ENCODE data around the gene MDFI.

DNA sequence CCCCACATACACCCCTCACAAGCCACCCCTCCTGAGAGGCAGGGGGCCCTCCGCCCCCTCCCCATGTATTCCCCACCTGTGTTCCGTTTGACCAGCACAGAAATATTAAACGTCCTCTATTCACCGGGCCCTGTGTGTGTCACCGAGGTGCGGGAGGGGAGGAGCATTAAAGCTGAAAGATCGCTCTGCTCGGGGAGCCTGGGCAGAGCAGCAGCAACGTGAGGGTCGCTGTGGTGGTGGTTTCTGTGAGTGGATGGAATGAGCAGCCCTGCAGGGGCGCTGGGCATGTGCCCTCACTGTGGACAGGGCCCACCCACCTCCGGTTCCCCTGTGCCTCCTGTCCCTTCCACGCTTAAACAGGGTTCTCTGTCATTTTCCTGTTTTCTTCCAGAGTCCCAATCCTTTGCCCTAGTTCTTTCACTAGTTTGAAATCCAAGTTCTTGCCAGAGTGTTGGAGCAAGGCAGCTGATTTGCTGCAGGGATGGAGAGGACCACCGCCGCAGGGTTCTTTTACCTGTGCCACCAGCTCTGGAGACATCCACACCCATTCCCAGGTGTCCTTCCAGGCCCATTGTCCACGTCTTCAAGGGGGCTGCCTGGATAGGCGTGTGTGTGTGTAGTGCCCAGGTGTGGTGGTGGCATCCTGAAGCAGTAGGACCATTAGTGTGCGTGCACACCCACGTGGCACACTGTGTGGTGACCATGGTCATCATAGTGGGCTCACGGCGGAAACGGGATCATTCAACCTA lies 37.6 kb upstream of the MDFI start:
- TF ChIP-seq, protein P1, sequence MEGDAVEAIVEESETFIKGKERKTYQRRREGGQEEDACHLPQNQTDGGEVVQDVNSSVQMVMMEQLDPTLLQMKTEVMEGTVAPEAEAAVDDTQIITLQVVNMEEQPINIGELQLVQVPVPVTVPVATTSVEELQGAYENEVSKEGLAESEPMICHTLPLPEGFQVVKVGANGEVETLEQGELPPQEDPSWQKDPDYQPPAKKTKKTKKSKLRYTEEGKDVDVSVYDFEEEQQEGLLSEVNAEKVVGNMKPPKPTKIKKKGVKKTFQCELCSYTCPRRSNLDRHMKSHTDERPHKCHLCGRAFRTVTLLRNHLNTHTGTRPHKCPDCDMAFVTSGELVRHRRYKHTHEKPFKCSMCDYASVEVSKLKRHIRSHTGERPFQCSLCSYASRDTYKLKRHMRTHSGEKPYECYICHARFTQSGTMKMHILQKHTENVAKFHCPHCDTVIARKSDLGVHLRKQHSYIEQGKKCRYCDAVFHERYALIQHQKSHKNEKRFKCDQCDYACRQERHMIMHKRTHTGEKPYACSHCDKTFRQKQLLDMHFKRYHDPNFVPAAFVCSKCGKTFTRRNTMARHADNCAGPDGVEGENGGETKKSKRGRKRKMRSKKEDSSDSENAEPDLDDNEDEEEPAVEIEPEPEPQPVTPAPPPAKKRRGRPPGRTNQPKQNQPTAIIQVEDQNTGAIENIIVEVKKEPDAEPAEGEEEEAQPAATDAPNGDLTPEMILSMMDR (IDR thresholded peaks at IDR 0.05; ENCODE audit: insufficient read depth, low read length) = no peak
- TF ChIP-seq POLR2AphosphoS5 (IDR thresholded peaks at IDR 0.05; ENCODE audit: low read depth) = no peak
- TF ChIP-seq GABPA (IDR thresholded peaks at IDR 0.05; ENCODE audit: low read depth) = no peak
- no peak for TF ChIP-seq SPI1 (IDR thresholded peaks at IDR 0.05; ENCODE audit: borderline replicate concordance, low read depth)

Data from HL-60 (cell line).